GM18526 (cell line): ENCODE results near the gene DOHH.

Source experiments
- POLR2A ChIP-seq: IDR thresholded peaks from 3 replicates; pipeline ENCODE4 v1.6.1; 2011; ENCODE audit not compliant: insufficient read length; ENCODE audit errors: extremely low read depth

DOHH gene

DNA sequence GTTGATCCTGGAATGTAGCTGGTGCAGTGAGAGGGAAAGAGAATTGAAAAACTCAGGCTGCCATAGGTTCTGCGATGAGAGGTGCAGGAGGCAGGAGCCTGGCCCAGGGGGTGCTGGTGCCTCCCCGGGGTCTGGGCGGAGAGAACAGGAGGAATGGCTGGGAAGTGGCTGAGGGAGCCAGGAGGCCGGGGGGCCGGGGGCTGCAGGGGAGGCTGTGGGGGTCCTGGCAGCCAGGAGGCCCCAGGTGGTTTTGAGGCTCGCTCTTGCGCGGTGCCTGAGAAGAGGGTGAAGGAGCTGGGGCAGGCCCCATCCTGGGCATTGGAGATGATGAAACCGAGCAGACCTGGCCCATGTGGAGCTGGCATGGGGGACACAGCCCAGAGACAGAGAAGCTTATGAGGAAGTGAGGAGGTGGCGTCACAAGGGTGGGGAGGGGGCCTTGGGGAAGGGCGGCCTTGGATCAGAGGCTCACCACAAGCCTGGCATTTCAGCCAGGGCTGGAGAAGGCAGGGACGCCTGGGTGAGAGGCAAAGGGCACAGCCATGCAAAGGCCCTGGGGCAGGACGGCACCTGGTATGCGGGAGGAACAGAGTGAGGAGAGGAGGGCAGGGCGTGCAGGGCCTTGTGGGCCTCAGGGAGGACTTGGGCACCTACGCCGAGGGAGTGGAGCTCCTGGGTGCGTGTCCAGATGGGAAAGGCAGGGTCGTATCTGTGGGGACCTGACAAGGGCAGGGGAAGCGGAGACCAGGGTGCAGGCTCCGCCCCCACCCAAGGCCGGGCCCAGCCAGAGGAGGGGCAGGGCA is 37.2 kb upstream of the DOHH start:
- no peak for TF ChIP-seq POLR2A

DNA sequence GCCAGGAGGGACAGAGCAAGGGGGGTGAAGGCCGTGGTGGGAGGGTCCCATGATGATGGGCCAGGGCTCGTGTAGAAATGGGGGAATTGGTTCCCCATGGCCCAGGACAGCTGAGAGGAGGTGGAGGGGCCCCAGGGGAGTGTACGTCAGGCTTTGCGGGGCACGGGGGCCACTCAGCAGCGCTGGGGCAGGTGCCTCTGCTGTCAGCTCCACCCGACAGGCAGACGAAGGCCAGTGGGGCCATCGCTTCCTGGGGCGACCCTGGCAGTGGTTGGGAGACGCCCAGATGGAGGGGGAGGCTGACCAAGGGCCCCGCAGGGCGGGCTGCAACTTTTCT is 36.6 kb upstream of the DOHH start:
- no peak for TF ChIP-seq POLR2A

DNA sequence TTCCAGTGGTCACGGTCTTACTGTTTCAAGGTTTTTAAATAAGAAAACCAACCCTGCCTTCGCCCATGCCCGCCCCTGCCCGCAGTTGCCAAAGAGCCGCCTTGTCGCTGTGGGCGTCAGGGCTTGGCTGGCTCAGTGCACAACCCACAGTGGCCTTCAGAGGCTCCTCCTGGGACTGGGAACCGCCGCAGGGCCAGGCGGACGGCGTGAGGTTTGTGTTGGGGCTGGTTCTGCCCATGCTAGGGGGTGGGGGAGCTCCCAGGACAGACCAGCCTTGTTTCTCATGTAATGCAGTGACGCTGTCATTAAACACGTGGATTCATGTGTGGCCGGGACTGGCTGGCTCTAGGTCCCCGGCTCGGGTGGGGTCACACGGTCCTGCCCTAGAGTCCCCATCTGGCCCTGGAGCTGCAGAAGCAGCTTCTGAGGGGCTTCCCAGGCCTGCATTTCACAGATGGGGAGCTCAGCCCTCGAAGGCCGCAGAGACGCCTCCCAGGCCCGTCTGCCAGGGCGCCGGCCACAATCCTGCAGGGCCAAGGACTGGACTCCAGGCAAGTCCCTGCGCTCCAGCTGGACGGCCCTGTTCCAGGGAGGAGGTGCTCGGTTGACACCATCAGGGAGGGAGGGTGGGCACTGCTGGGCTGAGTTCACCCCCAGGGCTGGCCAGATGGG is 36.1 kb upstream of the DOHH start:
- TF ChIP-seq POLR2A, result no peak

DNA sequence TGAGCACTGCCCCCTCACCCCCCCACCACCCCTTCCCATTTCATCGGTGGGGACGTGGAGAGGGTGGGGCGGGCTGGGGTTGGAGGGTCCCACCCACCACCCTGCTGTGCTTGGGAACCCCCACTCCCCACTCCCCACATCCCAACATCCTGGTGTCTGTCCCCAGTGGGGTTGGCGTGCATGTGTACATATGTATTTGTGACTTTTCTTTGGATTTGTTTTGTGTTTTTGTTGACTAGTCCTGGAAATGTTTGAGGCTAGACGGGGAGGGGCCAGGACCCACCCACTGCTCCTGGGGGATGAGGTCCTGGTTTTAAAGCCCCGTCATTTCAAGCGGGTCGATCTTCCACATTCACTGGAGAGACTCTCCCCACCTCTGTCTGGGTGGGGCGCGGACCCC is 35.5 kb upstream of the DOHH start:
- TF ChIP-seq POLR2A, result no peak

DNA sequence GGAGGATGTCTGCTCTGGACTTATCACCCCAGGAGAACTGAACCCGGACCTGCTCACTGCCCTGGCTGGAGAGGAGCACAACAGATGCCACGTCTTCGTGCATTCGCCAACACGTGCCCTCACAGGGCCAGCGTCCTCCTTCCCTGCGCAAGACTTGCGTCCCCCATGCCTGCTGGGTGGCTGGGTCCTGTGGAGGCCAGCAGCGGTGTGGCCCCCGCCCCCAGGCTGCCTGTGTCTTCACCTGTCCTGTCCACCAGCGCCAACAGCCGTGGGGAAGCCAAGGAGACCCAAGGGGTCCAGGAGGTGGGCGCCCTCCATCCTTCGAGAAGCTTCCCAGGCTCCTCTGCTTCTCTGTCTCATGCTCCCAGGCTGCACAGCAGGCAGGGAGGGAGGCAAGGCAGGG is 35.1 kb upstream of the DOHH start:
- TF ChIP-seq POLR2A, result no peak

DNA sequence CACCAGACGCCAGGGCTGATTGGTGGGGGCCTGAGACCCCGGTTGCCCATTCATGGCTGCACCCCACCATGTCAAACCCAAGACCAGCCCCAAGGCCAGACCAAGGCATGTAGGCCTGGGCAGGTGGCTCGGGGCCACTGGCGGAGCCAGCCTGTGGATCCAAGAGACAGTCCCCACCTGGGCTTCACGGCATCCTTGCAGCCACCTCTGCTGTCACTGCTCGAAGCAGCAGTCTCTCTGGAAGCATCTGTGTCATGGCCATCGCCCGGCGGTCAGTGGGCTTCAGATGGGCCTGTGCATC is 34.7 kb upstream of the DOHH start:
- no peak for TF ChIP-seq POLR2A

DNA sequence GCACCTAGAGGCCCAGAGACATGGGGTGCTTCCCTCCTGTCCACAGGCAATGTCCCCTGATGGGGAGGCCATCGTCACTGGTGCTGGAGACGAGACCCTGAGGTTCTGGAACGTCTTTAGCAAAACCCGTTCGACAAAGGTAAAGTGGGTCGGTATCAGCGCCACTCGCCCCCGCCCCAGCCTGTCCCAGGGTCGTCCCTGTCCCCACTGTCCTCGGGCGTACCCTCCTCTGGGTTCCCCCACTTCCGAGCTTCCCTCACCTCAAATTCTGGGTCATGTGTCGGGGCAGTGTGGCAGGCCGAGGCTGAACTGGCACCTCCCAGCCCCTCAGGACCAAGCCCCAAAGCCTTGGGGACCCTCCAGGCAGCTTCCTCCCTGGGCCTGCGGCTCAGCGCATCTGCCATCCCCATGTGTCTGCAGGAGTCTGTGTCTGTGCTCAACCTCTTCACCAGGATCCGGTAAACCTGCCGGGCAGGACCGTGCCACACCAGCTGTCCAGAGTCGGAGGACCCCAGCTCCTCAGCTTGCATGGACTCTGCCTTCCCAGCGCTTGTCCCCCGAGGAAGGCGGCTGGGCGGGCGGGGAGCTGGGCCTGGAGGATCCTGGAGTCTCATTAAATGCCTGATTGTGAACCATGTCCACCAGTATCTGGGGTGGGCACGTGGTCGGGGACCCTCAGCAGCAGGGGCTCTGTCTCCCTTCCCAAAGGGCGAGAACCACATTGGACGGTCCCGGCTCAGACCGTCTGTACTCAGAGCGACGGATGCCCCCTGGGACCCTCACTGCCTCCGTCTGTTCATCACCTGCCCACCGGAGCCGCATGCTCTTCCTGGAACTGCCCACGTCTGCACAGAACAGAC is 34.1 kb upstream of the DOHH start:
- no peak for TF ChIP-seq POLR2A

DNA sequence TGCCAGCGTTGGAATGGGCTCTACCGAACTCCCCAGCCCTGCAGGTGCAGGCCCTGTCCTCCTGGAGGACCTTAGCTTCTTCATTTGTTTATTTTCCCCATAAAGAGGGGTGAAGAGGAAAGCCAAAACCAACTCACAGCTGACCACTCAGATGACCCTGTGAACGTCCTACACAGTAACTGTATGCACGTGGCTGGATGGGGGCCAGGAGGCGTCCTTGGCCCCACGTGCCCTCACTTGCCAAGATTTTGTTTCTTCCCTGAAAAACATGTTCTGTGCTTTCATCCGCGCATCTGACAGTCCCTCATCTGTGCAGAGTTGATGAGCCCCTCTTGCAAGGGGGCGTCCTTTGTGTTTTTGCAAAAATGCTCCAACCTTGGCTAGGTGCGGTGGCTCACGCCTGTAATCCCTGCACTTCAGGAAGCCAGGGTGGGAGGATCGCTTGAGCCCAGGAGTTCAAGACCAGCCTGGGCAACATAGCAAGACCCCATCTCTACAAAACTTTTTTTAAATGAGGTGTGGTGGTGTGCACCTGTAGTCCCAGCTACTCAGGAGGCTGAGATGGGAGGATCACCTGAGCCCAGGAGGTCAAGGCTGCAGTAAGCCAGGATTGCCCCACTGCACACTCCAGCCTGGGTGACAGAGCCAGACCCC is 33.2 kb upstream of the DOHH start:
- no peak for TF ChIP-seq POLR2A

DNA sequence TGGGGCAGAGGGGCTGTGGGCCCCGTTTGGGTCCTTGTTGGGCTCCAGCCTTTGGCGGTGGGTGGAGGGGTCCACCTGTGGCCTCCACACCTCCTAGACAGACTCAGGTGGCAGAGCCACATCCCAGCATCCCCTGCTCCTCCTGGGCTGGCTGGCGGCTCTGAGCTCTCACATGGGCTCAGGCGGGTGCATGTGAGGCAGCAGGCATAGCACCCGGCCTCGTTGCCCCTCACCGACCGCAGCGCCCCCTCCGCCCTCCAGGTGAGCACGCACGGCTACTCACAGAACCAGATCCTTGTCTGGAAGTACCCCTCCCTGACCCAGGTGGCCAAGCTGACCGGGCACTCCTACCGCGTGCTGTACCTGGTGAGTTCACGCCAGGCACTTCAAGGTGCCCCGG is 32.6 kb upstream of the DOHH start:
- TF ChIP-seq POLR2A, result no peak

DNA sequence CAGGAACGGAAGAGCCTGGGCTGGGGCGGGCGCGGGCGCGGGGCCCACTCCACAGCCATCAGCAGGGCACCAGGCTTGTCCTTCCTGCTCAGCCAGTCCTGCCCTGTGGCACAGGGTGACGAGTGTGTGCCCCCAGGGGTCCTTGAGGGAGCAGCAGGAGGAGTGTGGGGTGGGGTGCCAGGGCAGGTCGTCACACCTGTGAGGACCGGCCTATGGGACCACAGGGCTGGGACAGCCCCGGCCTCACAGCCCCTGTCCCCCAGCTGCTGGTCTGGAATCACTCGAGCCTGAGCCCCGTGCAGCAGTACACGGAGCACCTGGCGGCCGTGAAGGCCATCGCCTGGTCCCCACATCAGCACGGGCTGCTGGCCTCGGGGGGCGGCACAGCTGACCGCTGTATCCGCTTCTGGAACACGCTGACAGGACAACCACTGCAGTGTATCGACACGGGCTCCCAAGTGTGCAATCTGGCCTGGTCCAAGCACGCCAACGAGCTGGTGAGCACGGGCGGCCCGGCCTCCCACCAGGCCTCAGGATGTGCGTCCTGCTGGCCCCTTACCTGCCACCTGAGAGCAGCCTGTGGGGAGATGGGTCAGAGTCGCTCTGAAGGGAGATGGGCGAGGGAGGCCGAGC is 31.8 kb upstream of the DOHH start:
- no peak for TF ChIP-seq POLR2A

DNA sequence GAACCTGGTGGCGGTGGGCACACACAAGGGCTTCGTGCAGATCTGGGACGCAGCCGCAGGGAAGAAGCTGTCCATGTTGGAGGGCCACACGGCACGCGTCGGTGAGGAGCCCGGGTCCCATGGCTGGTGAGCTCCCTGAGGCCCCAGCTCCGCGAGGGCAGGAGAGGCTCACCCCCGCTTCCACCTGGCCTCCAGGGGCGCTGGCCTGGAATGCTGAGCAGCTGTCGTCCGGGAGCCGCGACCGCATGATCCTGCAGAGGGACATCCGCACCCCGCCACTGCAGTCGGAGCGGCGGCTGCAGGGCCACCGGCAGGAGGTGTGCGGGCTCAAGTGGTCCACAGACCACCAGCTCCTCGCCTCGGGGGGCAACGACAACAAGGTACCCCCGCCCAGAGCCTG is 31.2 kb upstream of the DOHH start:
- TF ChIP-seq POLR2A, result no peak

DNA sequence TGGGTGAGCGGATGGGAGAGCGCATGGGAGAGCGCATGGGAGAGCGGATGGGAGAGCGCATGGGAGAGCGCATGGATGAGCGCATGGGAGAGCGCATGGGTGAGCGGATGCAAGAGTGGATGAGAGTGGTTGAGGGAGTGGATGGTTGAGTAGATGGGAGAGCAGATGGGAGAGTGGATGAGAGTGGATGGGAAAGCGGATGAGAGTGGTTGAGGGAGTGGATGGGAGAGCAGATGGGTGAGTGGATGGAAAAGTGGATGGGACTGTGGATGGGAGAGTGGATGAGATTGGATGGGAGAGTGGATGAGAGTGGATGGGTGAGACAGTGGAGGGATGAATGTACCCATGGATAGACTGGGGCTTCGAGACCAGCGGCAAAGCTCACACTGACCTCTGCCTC is 29.9 kb upstream of the DOHH start:
- TF ChIP-seq POLR2A, result no peak

DNA sequence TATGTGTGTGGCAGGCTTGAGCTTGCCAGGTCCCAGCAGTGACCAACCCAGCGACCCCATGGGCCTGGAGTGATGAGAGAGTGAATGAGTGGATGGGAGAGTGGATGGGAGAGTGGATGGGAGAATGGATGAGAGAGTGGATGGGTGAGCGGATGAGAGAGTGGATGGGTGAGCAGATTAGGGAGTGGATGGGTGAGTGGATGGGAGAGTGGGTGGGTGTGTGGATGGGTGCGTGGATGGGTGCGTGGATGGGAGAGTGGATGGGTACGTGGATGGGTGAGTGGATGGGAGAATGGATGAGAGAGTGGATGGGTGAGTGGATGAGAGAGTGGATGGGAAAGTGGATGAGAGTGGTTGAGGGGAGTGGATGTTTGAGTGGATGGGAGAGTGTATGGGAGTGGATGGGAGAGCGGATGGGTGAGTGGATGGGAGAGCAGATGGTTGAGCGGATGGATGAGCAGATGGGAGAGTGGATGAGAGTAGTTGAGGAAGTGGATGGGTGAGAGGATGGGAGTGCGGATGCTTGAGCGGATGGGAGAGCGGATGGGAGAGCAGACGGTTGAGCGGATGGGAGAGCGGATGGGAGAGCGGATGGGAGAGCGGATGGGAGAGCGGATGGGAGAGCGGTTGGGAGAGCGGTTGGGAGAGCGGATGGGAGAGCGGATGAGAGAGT is 28.2 kb upstream of the DOHH start:
- no peak for TF ChIP-seq POLR2A

DNA sequence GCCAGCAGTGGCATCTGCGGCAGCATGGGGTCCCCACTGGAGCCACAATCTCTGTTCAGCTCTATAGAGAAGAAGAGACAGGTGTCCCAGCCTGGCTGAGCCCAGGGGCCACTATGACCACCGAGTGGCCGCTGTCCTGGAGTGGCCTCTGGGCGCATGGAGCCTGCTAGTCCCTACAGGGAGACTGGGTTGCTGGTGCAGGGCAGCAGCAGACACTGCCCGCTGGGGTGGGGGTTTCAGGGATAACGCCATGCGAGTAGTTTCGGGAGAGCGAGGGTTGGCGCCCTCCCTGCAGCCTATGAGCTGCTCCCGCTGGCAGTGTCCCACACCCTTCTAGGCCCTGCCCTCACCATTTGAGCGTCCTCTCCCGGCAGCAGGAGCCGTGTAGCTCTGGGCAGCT is 27.6 kb upstream of the DOHH start:
- TF ChIP-seq POLR2A, result no peak
